CD14-positive monocyte (primary cell): ENCODE data around the gene SASH1. TPM values are rescaled to one million over a fixed set of nuclear protein-coding genes. Genes with fewer than 3 reads are reported as not detected.

ENCODE experiments used
- DNase-seq, 3 donors: peaks; one replicate each; pipeline ENCODE4 v3.0.0-alpha.2; 2011 to 2022
- H2AFZ ChIP-seq: 2 replicates; pipeline ENCODE4 v1.6.0; 2012; ENCODE audit warnings: mild to moderate bottlenecking, low read depth, low read length, inconsistent platforms; ENCODE audit not compliant: insufficient read depth, poor library complexity, severe bottlenecking
- H3K27ac ChIP-seq, 2 donors: 1 replicate in 1 of 2; 2 replicates in 1 of 2; pipeline ENCODE4 v1.5.1; 2012 to 2013; ENCODE audit warnings: low read length in 2 of 2, control low read depth in 1 of 2, inconsistent platforms in 1 of 2, low read depth in 1 of 2, mild to moderate bottlenecking in 1 of 2
- H3K27me3 ChIP-seq, 2 donors: one replicate each; pipeline versions ENCODE4 v1.6.0 to v1.6.1; 2011 to 2013; ENCODE audit warnings: low read length in 2 of 2; ENCODE audit not compliant: control insufficient read depth in 2 of 2, insufficient read depth in 2 of 2
- H3K36me3 ChIP-seq, 2 donors: replicated peaks in 1 of 2; 1 replicate in 1 of 2; 2 replicates in 1 of 2; pipeline versions ENCODE4 v1.5.1 to v1.6.1; 2012 to 2013; ENCODE audit warnings: low read length in 2 of 2, control low read depth in 1 of 2, inconsistent platforms in 1 of 2, mild to moderate bottlenecking in 1 of 2; ENCODE audit not compliant: insufficient read depth in 2 of 2, control insufficient read depth in 1 of 2
- H3K4me1 ChIP-seq, 2 donors: 1 replicate in 1 of 2; 2 replicates in 1 of 2; pipeline versions ENCODE4 v1.5.1 to v1.6.1; 2012 to 2013; ENCODE audit warnings: low read length in 2 of 2, control low read depth in 1 of 2, inconsistent platforms in 1 of 2, mild to moderate bottlenecking in 1 of 2, moderate library complexity in 1 of 2; ENCODE audit not compliant: insufficient read depth in 2 of 2, control insufficient read depth in 1 of 2
- H3K4me2 ChIP-seq: replicated peaks from 2 replicates; pipeline ENCODE3; 2012; ENCODE audit warnings: low read length, moderate library complexity, mild to moderate bottlenecking; ENCODE audit not compliant: poor library complexity, severe bottlenecking; ENCODE audit errors: extremely low read depth
- H3K4me3 ChIP-seq, 3 experiments: fragments of 200-600 bp in 1 of 3; sonication (generic) in 1 of 3; replicated peaks in 1 of 3; 1 replicate in 2 of 3; 2 replicates in 1 of 3; pipeline ENCODE4 v1.5.1; 2011 to 2013; ENCODE audit warnings: low read length in 3 of 3, mild to moderate bottlenecking in 3 of 3, control low read depth in 2 of 3, low read depth in 2 of 3, inconsistent platforms in 1 of 3, moderate library complexity in 1 of 3
- H3K79me2 ChIP-seq: 2 replicates; pipeline ENCODE4 v1.6.0; 2012; ENCODE audit warnings: mild to moderate bottlenecking, control low read depth, inconsistent platforms, low read length, moderate library complexity; ENCODE audit not compliant: insufficient read depth
- H3K9ac ChIP-seq: 2 replicates; pipeline ENCODE4 v1.6.0; 2017; ENCODE audit warnings: low read length, mild to moderate bottlenecking; ENCODE audit not compliant: insufficient read depth, poor library complexity, severe bottlenecking
- H3K9me3 ChIP-seq, 2 donors: replicated peaks in 1 of 2; 1 replicate in 1 of 2; 2 replicates in 1 of 2; pipeline versions ENCODE4 v1.5.1 to v1.6.1; 2012 to 2013; ENCODE audit warnings: low read length in 2 of 2, control low read depth in 1 of 2; ENCODE audit not compliant: control insufficient read depth in 1 of 2, insufficient read depth in 1 of 2
- H4K20me1 ChIP-seq: 2 replicates; pipeline ENCODE4 v1.6.0; 2012; ENCODE audit warnings: mild to moderate bottlenecking, low read length, control low read depth, moderate library complexity; ENCODE audit not compliant: insufficient read depth
- H3K27ac Mint-ChIP-seq, 7 donors: one replicate each; pipeline ENCODE4 v1.8.0; 2020; ENCODE audit warnings: mild to moderate bottlenecking in 7 of 7, mixed read lengths in 7 of 7, moderate library complexity in 6 of 7, inconsistent platforms in 2 of 7
- H3K27me3 Mint-ChIP-seq, 3 donors: one replicate each; pipeline ENCODE4 v1.8.0; 2021 to 2022; ENCODE audit warnings: low read depth in 3 of 3, mild to moderate bottlenecking in 3 of 3, mixed read lengths in 3 of 3, moderate library complexity in 3 of 3, inconsistent platforms in 1 of 3
- H3K36me3 Mint-ChIP-seq, 2 donors: one replicate each; pipeline ENCODE4 v1.8.0; 2020; ENCODE audit warnings: mixed read lengths in 2 of 2, inconsistent platforms in 1 of 2, mild to moderate bottlenecking in 1 of 2
- H3K4me1 Mint-ChIP-seq: one replicate; pipeline ENCODE4 v1.8.0; 2020; ENCODE audit warnings: mild to moderate bottlenecking, mixed read lengths
- H3K4me3 Mint-ChIP-seq, 2 donors: one replicate each; pipeline ENCODE4 v1.8.0; 2020; ENCODE audit warnings: mild to moderate bottlenecking in 2 of 2, mixed read lengths in 2 of 2, moderate library complexity in 1 of 2
- H3K9me3 Mint-ChIP-seq, 7 donors: one replicate each; pipeline ENCODE4 v1.8.0; 2020 to 2022; ENCODE audit warnings: mixed read lengths in 7 of 7, mild to moderate bottlenecking in 6 of 7, moderate library complexity in 6 of 7, inconsistent platforms in 2 of 7
- WGBS: methylation state at CpG from one replicate; pipeline ENCODE4 v1.1.5; 2013; ENCODE audit warnings: missing lambda C conversion rate; ENCODE audit not compliant: insufficient coverage; 5-methylcytosine and 5-hydroxymethylcytosine counted together
- intact Hi-C, 2 donors: fragments of 100-400 bp; cut with micrococcal nuclease; formaldehyde crosslinking; loops; one replicate each; pipeline versions ENCODE4 v1.15.0 to v1.15.1; 2023
- polyA plus RNA-seq, 3 donors: library from polyadenylated mRNA; depleted of rRNA in 1 of 3; unstranded in 2 of 3; stranded (reverse) in 1 of 3; fragments of 300-500 nt in 2 of 3; fragments of >200 nt in 1 of 3; fragmentation: Illumina TruSeq in 2 of 3; gene quantifications; 1 replicate in 2 of 3; 2 replicates in 1 of 3; pipeline ENCODE4 v1.2.3, GENCODE V29; 2012 to 2021
- TF ChIP-seq, protein P1 (sequence below): fragments of 200-600 bp; IDR thresholded peaks from one replicate; pipeline ENCODE4 v1.8.0; 2022; ENCODE audit warnings: antibody characterized with exemption, mild to moderate bottlenecking

The SASH1 gene
- polyA plus RNA-seq, 3 donors, result 0.90 to 5.1 (median 4.7) TPM

- intact Hi-C loops, result no loop called here
- DNase-seq, result no peak
- H3K27me3 Mint-ChIP-seq, result peaks cover 0 to 7% (median 2%) of the 10 kb centered on the region in 3 donors
- Histone ChIP-seq H3K4me1 (no peaks in the 10 kb centered on the region), H3K9me3 (peaks cover 0 to 9% of the 10 kb centered on the region in 2 donors), H3K36me3 (no peaks in the 10 kb centered on the region), H3K27me3 (no peaks in the 10 kb centered on the region), H4K20me1 (no peaks in the 10 kb centered on the region), H3K27ac (no peak overlapping the region), H3K4me2 (no peak overlapping the region), H3K4me3 (no peak overlapping the region), H2AFZ (no peak overlapping the region), H3K9ac (no peak overlapping the region), H3K79me2 (no peaks in the 10 kb centered on the region)
- no peak overlapping the region for H3K4me3 Mint-ChIP-seq
- no peak overlapping the region for H3K27ac Mint-ChIP-seq
- TF ChIP-seq, protein P1, sequence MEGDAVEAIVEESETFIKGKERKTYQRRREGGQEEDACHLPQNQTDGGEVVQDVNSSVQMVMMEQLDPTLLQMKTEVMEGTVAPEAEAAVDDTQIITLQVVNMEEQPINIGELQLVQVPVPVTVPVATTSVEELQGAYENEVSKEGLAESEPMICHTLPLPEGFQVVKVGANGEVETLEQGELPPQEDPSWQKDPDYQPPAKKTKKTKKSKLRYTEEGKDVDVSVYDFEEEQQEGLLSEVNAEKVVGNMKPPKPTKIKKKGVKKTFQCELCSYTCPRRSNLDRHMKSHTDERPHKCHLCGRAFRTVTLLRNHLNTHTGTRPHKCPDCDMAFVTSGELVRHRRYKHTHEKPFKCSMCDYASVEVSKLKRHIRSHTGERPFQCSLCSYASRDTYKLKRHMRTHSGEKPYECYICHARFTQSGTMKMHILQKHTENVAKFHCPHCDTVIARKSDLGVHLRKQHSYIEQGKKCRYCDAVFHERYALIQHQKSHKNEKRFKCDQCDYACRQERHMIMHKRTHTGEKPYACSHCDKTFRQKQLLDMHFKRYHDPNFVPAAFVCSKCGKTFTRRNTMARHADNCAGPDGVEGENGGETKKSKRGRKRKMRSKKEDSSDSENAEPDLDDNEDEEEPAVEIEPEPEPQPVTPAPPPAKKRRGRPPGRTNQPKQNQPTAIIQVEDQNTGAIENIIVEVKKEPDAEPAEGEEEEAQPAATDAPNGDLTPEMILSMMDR, result no peak
- H3K36me3 Mint-ChIP-seq, result no peaks in the 10 kb centered on the region
- 78% methylated on average over 5 of the region's 16 CpGs for WGBS
- peaks cover 2 to 13% (median 10%) of the 10 kb centered on the region in 7 donors for H3K9me3 Mint-ChIP-seq
- peaks cover 3% of the 10 kb centered on the region for H3K4me1 Mint-ChIP-seq
Observed at GRCh38 chr6:148593130-148593812, 250.6 kb downstream of the SASH1 start.

GRCh38 chr6:148593813-148594170, 251.2 kb downstream of the SASH1 start:
- TF ChIP-seq, protein P1, result no peak
- Mint-ChIP-seq H3K4me3 (no peak overlapping the region), H3K27me3 (peaks cover 0 to 7% (median 2%) of the 10 kb centered on the region in 3 donors), H3K4me1 (peaks cover 3% of the 10 kb centered on the region), H3K9me3 (peaks cover 2 to 9% (median 7%) of the 10 kb centered on the region in 7 donors), H3K27ac (no peak overlapping the region), H3K36me3 (no peaks in the 10 kb centered on the region)
- Histone ChIP-seq H3K9ac (no peak overlapping the region), H3K79me2 (no peaks in the 10 kb centered on the region), H3K27ac (no peak overlapping the region), H2AFZ (no peak overlapping the region), H4K20me1 (no peaks in the 10 kb centered on the region), H3K4me2 (no peak overlapping the region), H3K36me3 (no peaks in the 10 kb centered on the region), H3K4me3 (no peak overlapping the region), H3K4me1 (no peaks in the 10 kb centered on the region), H3K9me3 (peaks cover 0 to 5% of the 10 kb centered on the region in 2 donors), H3K27me3 (no peaks in the 10 kb centered on the region)
- WGBS, result 69% methylated on average over 3 of the region's 6 CpGs
- intact Hi-C loops, result no loop called here
- no peak for DNase-seq
